Caco-2 (cell line): ENCODE measurements around the gene USP24. TPM values are rescaled to one million over a fixed set of nuclear protein-coding genes. Genes with fewer than 3 reads are reported as not detected.

Experiments used
- BruUV-seq: library from RNA; stranded (reverse); fragments of 400-500 nt; replicated peaks from 2 replicates; lab custom pipeline; 2021; lab: Mats Ljungman, UMichigan
- CTCF ChIA-PET: fragments of 300-600 bp; sonication (Branson Sonifier 250); formaldehyde crosslinking; loops from one replicate; lab custom pipeline; 2022; ENCODE audit warnings: antibody characterized with exemption; lab: Charles Lee
- POLR2A ChIA-PET: fragments of 300-600 bp; sonication (Branson Sonifier 250); formaldehyde crosslinking; loops from one replicate; lab custom pipeline; 2022; ENCODE audit warnings: antibody characterized with exemption; lab: Charles Lee
- DNase-seq, 2 experiments: peaks; one replicate each; pipeline versions ENCODE4 v3.0.0 to v3.0.0-alpha.2; 2020 to 2022
- H3K27me3 ChIP-seq: replicated peaks from 2 replicates; pipeline ENCODE4 v1.6.0; 2011; ENCODE audit warnings: low read length; ENCODE audit not compliant: control insufficient read depth, insufficient read depth
- H3K36me3 ChIP-seq: 2 replicates; pipeline ENCODE4 v1.5.1; 2011; ENCODE audit warnings: low read length; ENCODE audit not compliant: control insufficient read depth, insufficient read depth
- H3K4me1 ChIP-seq: fragments of 250-450 bp; sonication (Bioruptor Pico); 2 replicates; pipeline ENCODE4 v1.5.1; 2020; ENCODE audit warnings: mild to moderate bottlenecking
- H3K4me3 ChIP-seq: 2 replicates; pipeline ENCODE4 v1.5.1; 2011; ENCODE audit warnings: low read depth, mild to moderate bottlenecking, control low read depth, low read length
- H3K9me3 ChIP-seq: fragments of 250-450 bp; sonication (Bioruptor Pico); 2 replicates; pipeline ENCODE4 v1.5.1; 2020; ENCODE audit warnings: mild to moderate bottlenecking, moderate library complexity
- H3K27ac Mint-ChIP-seq: one replicate; pipeline ENCODE4 v1.8.0; 2022; ENCODE audit warnings: mixed read lengths; ENCODE audit not compliant: unreplicated experiment
- H3K27me3 Mint-ChIP-seq: one replicate; pipeline ENCODE4 v1.8.0; 2022; ENCODE audit warnings: mixed read lengths; ENCODE audit not compliant: insufficient read depth, unreplicated experiment
- H3K36me3 Mint-ChIP-seq: one replicate; pipeline ENCODE4 v1.8.0; 2022; ENCODE audit warnings: mild to moderate bottlenecking, mixed read lengths; ENCODE audit not compliant: insufficient read depth, unreplicated experiment
- H3K4me1 Mint-ChIP-seq: one replicate; pipeline ENCODE4 v1.8.0; 2022; ENCODE audit warnings: low read depth, mixed read lengths; ENCODE audit not compliant: unreplicated experiment
- H3K4me3 Mint-ChIP-seq: one replicate; pipeline ENCODE4 v1.8.0; 2022; ENCODE audit warnings: mild to moderate bottlenecking, moderate library complexity, mixed read lengths; ENCODE audit not compliant: unreplicated experiment
- H3K9me3 Mint-ChIP-seq: one replicate; pipeline ENCODE4 v1.8.0; 2022; ENCODE audit warnings: mixed read lengths; ENCODE audit not compliant: unreplicated experiment
- CTCF ChIP-seq, 2 experiments: fragments of 200-600 bp in 1 of 2; IDR thresholded peaks; 1 replicate in 1 of 2; 2 replicates in 1 of 2; pipeline versions ENCODE4 v1.5.1 to v1.8.0; 2011 to 2022; ENCODE audit warnings: antibody characterized with exemption in 1 of 2, control low read depth in 1 of 2, inconsistent platforms in 1 of 2, low read depth in 1 of 2, low read length in 1 of 2, mild to moderate bottlenecking in 1 of 2, moderate library complexity in 1 of 2; ENCODE audit not compliant: insufficient read depth in 1 of 2, severe bottlenecking in 1 of 2, unreplicated experiment in 1 of 2
- intact Hi-C: fragments of 100-400 bp; cut with micrococcal nuclease; formaldehyde crosslinking; loops from one replicate; pipeline ENCODE4 v1.10.0; 2022; ENCODE audit not compliant: unreplicated experiment
- total RNA-seq: library from RNA; stranded (reverse); gene quantifications from 2 replicates; pipeline ENCODE4 v1.2.3, GENCODE V29; 2022

USP24 gene
- total RNA-seq, 1 experiment from 2014 or later = 34.7 TPM

- Mint-ChIP-seq H3K9me3 (peaks cover 5% of the 10 kb centered on the region), H3K36me3 (peaks cover 5% of the 10 kb centered on the region), H3K27me3 (no peaks in the 10 kb centered on the region), H3K27ac (no peak overlapping the region), H3K4me3 (no peak overlapping the region), H3K4me1 (peaks cover 1% of the 10 kb centered on the region)
- Histone ChIP-seq H3K4me3 (no peak overlapping the region), H3K27me3 (no peaks in the 10 kb centered on the region), H3K36me3 (no peaks in the 10 kb centered on the region), H3K9me3 (no peaks in the 10 kb centered on the region), H3K4me1 (peaks cover 9% of the 10 kb centered on the region; the same call in 1 of the 2 replicates)
- ChIA-PET POLR2A (no interaction called here), CTCF (no interaction called here)
- no peak for DNase-seq
- TF ChIP-seq CTCF (IDR thresholded peaks at IDR 0.05; ENCODE audit: insufficient read depth in 1 of 2, low read depth in 1 of 2, low read length in 1 of 2, severe bottlenecking in 1 of 2, unreplicated experiment in 1 of 2) = no peak
- no TSS peak for BruUV-seq
- intact Hi-C loops = no loop called here
Measured at GRCh38 chr1:55190109-55190508, 25.1 kb downstream of the USP24 start.

- no peak for DNase-seq
- Histone ChIP-seq H3K4me3 (no peak overlapping the region), H3K4me1 (peaks cover 9% of the 10 kb centered on the region; the same call in 1 of the 2 replicates), H3K27me3 (no peaks in the 10 kb centered on the region), H3K36me3 (no peaks in the 10 kb centered on the region), H3K9me3 (no peaks in the 10 kb centered on the region)
- ChIA-PET CTCF (no interaction called here), POLR2A (no interaction called here)
- no peak for TF ChIP-seq CTCF (IDR thresholded peaks at IDR 0.05; ENCODE audit: insufficient read depth in 1 of 2, low read depth in 1 of 2, low read length in 1 of 2, severe bottlenecking in 1 of 2, unreplicated experiment in 1 of 2)
- Mint-ChIP-seq H3K9me3 (peaks cover 17% of the 10 kb centered on the region), H3K4me1 (no peaks in the 10 kb centered on the region), H3K27ac (no peak overlapping the region), H3K36me3 (peaks cover 10% of the 10 kb centered on the region), H3K4me3 (no peak overlapping the region), H3K27me3 (no peaks in the 10 kb centered on the region)
- no TSS peak for BruUV-seq
- intact Hi-C loops = no loop called here
Measured at GRCh38 chr1:55188909-55189308, 26.3 kb downstream of the USP24 start.

- CTCF ChIA-PET = no interaction called here
- TF ChIP-seq CTCF (IDR thresholded peaks at IDR 0.05; ENCODE audit: insufficient read depth in 1 of 2, low read depth in 1 of 2, low read length in 1 of 2, severe bottlenecking in 1 of 2, unreplicated experiment in 1 of 2) = no peak
- no TSS peak for BruUV-seq
Measured at GRCh38 chr1:55185832-55186231, 29.3 kb downstream of the USP24 start.

More at GRCh38 chr1:55185832-55186231, 29.3 kb downstream of the USP24 start:
- H3K27ac Mint-ChIP-seq = no peak overlapping the region
- Histone ChIP-seq H3K4me1 (no peaks in the 10 kb centered on the region), H3K4me3 (no peak overlapping the region), H3K27me3 (no peaks in the 10 kb centered on the region), H3K36me3 (no peaks in the 10 kb centered on the region), H3K9me3 (no peaks in the 10 kb centered on the region)
- H3K4me1 Mint-ChIP-seq = no peaks in the 10 kb centered on the region
- DNase-seq = no peak
- H3K4me3 Mint-ChIP-seq = no peak overlapping the region
- intact Hi-C loops = no loop called here
- peaks cover 16% of the 10 kb centered on the region for H3K36me3 Mint-ChIP-seq
- POLR2A ChIA-PET = no interaction called here
- no peaks in the 10 kb centered on the region for H3K27me3 Mint-ChIP-seq
- peaks cover 25% of the 10 kb centered on the region for H3K9me3 Mint-ChIP-seq
